GM21737 (cell line): ENCODE measurements around the gene TCTN1.
"Not testable (repeated sequence)": the region's sequence is repeated elsewhere in the genome, so short reads cannot be mapped to it uniquely, and the experiment has no call there.

ENCODE experiments used
- ATAC-seq: cut with Tn5 transposase; IDR thresholded peaks from one replicate; pipeline ENCODE4 v1.9.1; 2021; ENCODE audit warnings: mild to moderate bottlenecking, moderate library complexity; ENCODE audit not compliant: unreplicated experiment

The TCTN1 gene

DNA sequence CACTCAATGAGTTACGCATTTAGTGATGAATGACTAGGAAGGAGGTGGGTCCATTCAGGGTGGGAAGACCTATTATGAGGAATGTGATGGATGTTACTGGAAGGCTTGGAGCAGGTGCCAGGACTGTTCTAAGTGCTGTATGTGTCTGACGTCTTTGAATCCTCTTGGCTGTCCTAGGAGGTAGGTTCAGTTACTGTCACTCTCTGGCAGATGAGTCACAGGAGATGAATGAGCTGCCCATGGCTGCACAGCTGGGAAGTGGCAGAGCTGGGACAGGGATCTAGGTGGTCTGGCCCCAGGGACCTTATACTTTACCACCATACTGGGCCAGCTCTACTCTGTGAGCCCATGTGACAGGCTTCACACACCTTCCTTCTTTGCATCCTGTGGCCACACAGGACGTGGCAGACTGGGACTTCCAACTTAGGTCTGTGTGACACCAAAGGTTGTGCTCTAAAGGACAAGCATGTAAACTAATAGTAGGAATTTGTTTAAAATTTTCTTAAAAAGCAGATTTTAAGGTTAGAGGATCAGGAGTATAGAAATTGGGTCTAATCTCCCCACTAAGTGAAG is 24.0 kb downstream of the TCTN1 start:
- ATAC-seq, result no peak

GRCh38 chr12:110638796-110639195 is 24.9 kb downstream of the TCTN1 start:
- no peak for ATAC-seq

- no peak for ATAC-seq
Measured at GRCh38 chr12:110639336-110640141, 25.6 kb downstream of the TCTN1 start.

- ATAC-seq, result no peak
Measured at GRCh38 chr12:110640275-110641025, 26.5 kb downstream of the TCTN1 start.

GRCh38 chr12:110641521-110641920 is 27.6 kb downstream of the TCTN1 start:
- ATAC-seq, result no peak

DNA sequence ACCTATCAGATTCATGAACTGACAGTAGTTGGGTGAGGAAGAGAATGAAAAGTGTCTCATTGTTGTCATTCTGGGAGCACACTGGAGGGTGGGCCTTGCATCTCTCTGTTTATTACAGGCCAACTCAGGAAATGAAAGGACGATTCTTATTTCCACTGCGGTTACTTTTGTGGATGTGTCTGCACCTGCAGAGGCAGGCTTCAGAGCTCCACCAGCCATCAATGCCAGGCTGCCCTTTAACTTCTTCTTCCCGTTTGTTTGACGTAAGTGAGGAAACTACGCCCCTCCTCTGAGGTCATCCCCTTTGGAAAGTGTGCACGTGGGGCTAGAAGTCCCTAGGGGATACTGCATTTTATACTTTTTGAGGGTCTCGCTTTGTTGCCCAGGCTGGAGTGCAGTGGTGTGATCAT is 33.7 kb downstream of the TCTN1 start:
- ATAC-seq, result peak; percentile 71

- ATAC-seq, result no peak
Measured at GRCh38 chr12:110649341-110649847, 35.5 kb downstream of the TCTN1 start.

DNA sequence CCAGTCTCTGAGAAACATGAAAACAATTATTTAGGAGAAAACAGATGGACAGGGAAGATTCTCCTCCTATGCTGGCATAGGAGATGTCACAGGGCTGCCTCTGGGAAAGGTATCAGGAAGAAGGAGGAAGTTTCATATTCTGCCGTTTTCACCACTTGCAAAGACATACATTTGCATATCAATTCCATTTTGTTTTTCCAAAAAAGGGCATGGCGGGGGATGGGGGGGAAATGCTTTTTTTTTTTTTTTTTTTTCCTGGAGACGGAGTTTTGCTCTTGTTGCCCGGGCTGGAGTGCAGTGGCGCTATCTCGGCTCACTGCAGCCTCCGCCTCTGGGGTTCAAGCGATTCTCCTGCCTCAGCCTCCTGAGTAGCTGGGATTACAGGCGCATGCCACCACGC is 40.3 kb downstream of the TCTN1 start:
- not testable (repeated sequence) for ATAC-seq

DNA sequence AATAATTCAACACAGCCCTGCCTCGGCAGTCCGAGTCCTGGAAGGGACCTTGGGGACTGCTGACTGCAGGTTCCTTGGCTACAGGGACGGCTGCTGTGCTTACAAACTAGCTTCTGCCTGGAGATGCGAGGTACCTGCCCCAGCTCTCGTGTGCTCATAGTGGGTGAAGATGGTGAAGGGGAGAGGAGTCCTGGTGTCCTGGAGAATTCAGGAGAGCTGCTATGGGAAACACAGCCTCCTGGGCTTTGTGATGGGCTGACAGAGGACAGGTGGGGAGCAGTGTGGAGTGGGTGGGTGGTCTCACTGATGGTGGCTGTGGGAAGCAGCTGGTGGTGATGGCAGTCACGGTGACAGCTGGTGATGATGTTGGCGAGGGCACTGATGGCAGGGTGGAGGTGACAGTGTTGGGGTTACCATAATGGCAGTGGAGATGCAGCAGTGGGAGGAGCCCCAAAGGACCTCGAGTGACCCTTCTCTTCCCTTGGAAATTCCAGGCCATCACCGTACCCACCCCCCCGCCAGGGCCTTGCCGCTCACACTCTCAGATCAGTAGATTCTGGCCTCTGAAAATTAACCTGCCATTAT is 42.2 kb downstream of the TCTN1 start:
- no peak for ATAC-seq

GRCh38 chr12:110657747-110658146 is 43.8 kb downstream of the TCTN1 start:
- ATAC-seq, result no peak

- ATAC-seq, result no peak
Measured at GRCh38 chr12:110658242-110658641, 44.3 kb downstream of the TCTN1 start.

DNA sequence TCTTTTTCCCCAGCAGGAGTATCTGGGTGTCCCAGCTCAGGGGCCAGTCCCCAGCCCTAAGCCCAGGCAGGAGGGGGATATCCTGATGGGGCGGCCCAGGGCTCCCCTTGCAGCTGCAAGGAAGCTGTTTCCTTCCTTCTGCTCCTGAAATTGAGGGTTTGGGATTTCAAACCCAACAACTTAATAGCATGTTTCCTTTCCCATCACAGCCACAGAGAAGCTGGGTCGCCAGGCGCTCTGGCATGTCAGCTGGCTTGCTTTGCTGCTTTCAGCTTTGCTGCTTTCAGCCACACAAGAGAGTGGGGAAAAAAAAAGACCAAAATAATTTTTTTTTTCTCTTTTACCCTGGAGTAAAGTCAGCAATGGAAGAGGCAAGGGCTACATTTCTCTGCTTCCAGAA is 44.9 kb downstream of the TCTN1 start:
- ATAC-seq, result no peak

GRCh38 chr12:110661337-110661972 is 47.5 kb downstream of the TCTN1 start:
- ATAC-seq, result peak; percentile 82

DNA sequence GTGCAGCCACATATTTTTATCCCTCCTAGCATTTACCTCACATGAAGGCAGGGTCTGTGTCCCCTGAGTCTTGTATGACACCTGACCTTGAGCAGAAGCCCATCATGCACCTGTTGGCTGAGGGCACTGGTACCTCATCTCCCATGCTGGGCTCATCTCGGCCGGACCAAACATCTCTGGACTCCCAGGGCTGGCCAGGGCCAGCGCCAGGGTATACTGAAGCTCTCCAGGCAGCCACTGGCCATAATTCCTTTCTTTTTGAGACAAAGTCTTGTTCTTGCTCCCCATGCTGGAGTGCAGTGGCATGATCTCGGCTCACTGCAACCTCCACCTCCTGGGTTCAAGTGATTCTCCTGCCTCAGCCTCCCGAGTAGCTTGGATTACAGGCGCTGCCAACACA is 53.0 kb downstream of the TCTN1 start:
- no peak for ATAC-seq

DNA sequence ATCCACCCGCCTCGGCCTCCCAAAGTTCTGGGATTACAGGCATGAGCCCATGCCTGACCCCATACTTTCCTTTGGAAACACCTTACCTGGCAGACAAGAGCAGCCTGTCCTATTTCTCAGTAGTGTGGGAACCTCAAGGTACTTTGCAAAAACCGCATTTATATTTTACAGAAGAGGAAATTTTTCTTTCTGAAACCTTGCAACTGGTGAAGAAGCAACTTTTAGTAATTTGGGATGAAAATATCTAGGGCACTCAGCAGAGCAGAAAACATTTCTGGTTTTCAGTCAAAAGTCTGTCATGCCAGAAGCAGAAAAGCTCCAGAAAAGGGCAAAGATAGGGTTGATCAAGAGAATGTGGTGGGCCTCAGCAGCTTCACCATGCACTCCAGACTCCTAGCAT is 53.7 kb downstream of the TCTN1 start:
- ATAC-seq, result no peak

DNA sequence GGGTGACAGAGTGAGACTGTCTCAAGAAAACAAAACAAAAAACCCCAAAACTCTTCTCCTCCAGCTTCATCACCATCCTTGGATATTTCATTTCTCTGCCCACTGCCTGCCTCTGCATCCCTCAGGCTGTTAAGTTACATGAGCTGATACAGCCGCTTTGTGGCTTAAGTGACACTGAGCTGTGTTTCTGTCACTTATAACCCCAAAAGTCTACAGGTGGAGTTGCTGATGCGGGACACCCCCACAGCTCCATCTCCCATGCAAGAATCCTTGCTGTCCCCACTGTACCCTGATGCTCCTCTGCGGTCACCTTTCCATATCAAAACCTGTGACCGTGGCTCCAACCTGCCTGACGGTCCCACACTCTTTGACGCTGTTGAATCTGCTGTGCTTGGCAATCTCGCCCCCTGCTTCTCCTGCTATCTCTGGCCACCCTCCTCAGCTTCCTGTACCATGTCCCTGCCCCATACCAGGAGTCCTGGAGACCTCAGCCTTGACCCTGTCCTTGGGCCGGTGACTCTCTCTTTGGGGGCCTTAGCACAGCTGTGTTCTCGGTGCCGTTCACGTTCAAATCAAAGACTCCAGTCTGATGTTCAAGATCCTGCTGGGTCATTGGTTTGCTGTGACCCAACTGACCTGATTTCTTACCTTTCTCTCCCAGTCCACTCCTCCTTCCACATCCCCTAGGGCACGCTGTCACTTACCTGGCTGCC is 54.7 kb downstream of the TCTN1 start:
- peak; percentile 2 for ATAC-seq

GRCh38 chr12:110669193-110669502 is 55.2 kb downstream of the TCTN1 start:
- ATAC-seq, result peak; percentile 33

GRCh38 chr12:110670161-110670701 is 56.3 kb downstream of the TCTN1 start:
- peak; percentile 57 for ATAC-seq

- no peak for ATAC-seq
Measured at GRCh38 chr12:110676171-110676570, 62.2 kb downstream of the TCTN1 start.
